A673 (cell line): ENCODE data around the gene GPR89B.

Source experiments
- EZH2 ChIP-seq: fragments of 200-600 bp; sonication (generic); IDR thresholded peaks from 2 replicates; pipeline ENCODE4 v1.6.1; 2017; ENCODE audit warnings: borderline replicate concordance, low read depth, mild to moderate bottlenecking, mixed read lengths, antibody characterized with exemption, low read length; ENCODE audit not compliant: poor library complexity, severe bottlenecking
- TF ChIP-seq, protein P1 (sequence below): fragments of 300-800, 200-600 bp; sonication (generic); conservative IDR thresholded peaks from 2 replicates; pipeline ENCODE4 v1.5.1; 2017; ENCODE audit warnings: low read depth, mild to moderate bottlenecking, antibody characterized with exemption, low read length, moderate library complexity, mixed read lengths

DNA sequence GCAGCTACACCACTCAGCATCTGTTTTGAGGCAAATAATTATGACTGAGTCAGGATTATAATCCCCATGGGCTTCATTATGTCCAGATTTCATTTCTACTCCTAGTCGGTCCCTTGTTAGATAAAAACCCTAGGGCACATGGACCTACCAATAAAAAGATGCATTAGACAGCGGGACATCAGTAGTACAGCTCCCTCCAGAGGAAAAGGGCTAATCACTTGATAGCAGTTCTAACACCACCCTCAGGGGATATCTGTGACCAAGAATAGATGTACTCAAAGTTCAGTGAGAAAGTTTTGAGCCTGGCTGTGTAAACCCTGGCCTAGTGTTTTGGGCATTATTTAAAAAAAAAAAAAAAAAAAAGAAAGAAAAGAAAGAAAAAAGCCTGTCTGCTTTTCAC, 15.7 kb upstream of the GPR89B start:
- TF ChIP-seq, protein P1, sequence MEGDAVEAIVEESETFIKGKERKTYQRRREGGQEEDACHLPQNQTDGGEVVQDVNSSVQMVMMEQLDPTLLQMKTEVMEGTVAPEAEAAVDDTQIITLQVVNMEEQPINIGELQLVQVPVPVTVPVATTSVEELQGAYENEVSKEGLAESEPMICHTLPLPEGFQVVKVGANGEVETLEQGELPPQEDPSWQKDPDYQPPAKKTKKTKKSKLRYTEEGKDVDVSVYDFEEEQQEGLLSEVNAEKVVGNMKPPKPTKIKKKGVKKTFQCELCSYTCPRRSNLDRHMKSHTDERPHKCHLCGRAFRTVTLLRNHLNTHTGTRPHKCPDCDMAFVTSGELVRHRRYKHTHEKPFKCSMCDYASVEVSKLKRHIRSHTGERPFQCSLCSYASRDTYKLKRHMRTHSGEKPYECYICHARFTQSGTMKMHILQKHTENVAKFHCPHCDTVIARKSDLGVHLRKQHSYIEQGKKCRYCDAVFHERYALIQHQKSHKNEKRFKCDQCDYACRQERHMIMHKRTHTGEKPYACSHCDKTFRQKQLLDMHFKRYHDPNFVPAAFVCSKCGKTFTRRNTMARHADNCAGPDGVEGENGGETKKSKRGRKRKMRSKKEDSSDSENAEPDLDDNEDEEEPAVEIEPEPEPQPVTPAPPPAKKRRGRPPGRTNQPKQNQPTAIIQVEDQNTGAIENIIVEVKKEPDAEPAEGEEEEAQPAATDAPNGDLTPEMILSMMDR = no peak
- TF ChIP-seq EZH2 = no peak
